GM12875 (cell line): Measurements from ENCODE around the gene TMEM256.

Experiments used
- H3K4me3 ChIP-seq: one replicate; pipeline ENCODE4 v1.5.1; 2011; ENCODE audit warnings: low read depth, low read length, control low read depth
- CTCF ChIP-seq: IDR thresholded peaks from 2 replicates; pipeline ENCODE4 v1.5.1; 2011; ENCODE audit warnings: low read depth, mild to moderate bottlenecking, control low read depth, inconsistent platforms, low read length, moderate library complexity, borderline replicate concordance; ENCODE audit not compliant: insufficient read depth

TMEM256 gene

DNA sequence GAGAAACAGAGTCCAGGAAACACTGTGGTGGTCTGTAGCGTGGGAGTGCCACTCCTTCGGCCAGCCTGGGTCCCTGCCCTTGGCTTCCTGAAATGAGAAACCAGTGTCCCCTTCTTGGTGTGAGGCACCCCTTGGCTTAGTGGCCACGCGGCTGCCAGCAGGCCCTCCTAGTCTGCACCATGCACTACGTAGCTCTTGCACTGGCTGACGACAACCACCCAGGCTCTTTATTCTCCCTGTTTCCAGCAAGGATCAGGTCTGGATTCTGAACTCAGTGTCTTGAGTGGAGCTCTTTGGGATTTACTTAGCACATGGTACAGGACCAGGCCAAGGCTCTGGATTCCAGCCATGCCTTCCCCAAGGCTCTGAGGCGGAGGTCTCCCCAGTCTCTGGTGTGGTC is 23.7 kb upstream of the TMEM256 start:
- no peak for TF ChIP-seq CTCF
- no peak overlapping the region for H3K4me3 ChIP-seq

DNA sequence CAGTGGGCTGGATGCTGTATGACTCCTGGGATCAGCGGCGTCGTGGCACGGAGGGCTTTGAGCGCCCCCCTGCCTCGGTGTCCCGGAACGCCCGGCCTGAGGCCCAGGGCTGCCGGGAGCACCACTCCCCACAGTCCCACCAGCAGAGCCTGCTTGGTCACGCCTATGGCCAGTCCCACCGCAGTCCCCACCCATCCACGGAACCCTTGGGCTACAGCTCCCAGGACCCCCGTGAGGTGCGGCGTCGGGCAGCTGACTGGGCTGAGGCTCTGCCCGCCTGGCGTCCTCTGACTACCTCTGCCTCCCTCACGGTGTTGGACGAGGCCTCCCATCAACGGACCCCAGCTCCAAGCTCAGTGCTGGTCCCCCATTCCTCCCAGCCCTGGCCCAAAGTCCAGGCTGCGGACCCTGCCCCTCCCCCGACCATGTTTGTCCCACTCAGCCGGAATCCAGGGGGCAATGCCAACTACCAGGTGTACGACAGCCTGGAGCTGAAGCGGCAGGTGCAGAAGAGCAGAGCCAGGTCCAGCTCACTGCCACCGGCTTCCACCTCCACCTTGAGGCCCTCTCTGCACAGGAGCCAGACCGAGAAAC is 23.1 kb upstream of the TMEM256 start:
- no peak for TF ChIP-seq CTCF
- H3K4me3 ChIP-seq = no peak overlapping the region

DNA sequence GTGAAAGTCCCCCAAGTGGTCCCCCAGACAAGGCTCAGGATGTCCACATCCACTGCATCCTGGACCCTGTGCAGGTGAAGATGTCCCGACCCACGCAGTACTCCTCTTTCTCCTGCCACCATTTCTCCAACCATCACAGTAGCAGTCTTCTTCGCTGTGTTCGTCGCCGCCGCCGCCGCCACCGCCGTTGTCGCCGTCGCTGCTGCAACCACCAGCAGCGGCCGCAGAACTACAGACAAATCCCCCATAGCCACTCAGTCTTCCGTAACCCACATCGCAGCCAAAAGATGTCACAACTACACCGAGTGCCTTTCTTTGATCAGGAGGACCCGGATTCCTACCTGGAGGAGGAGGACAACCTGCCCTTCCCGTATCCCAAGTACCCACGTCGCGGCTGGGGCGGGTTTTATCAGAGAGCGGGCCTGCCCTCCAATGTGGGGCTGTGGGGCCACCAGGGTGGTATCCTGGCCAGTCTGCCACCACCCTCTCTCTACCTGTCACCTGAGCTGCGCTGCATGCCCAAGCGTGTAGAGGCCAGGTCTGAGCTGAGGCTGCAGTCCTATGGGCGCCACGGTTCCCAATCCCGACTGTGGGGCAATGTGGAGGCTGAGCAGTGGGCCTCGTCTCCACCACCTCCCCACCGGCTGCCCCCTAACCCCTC is 22.4 kb upstream of the TMEM256 start:
- H3K4me3 ChIP-seq = no peak overlapping the region
- TF ChIP-seq CTCF = no peak

DNA sequence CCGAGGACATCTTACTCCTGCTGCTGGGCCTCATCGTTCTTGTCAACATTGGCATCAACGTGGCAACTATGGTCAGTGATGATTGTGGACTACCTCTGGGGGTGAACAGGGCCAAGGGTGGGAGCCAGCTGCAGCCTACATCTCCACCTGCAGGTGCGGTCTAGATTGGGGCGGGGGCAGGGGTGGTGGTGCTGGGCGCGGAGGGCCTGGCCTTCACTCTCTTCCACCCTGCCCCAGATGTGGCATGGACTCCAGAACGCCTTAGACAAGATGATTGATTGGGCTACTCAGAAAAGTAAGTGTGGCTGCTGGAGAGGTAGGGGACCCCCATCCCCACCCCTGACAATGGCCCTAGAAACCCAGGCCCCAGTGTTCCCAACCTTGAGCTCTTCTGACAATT is 21.9 kb upstream of the TMEM256 start:
- TF ChIP-seq CTCF = no peak
- H3K4me3 ChIP-seq = no peak overlapping the region

- H3K4me3 ChIP-seq = no peak within 1 kb of the TSS
- no peak for TF ChIP-seq CTCF
Measured at GRCh38 chr17:7425316-7425715, 21.4 kb upstream of the TMEM256 start, which contains the start of gene SPEM2. SPEM2 (plus strand) TSS chr17:7425616; CDS start chr17:7425689, 73 bp downstream.

DNA sequence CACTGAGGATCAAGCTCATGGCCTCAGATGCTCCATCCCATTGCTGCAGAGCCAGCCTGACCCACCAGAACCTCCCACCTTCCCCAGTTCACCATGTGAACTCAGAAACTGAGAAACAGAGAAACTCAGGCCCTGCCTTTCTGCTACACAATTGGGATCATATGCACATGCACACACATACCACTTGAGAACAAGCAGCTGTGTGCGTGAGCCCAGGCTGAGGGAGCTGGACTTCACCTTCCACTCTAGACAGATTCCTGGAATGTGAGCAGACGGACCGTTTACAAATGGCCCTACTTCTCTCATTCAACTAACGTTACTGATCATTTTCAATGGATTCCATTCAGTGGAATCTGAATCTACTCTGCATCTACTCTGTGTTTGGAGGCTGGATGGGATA is 19.8 kb upstream of the TMEM256 start:
- H3K4me3 ChIP-seq = no peak overlapping the region
- TF ChIP-seq CTCF = no peak

DNA sequence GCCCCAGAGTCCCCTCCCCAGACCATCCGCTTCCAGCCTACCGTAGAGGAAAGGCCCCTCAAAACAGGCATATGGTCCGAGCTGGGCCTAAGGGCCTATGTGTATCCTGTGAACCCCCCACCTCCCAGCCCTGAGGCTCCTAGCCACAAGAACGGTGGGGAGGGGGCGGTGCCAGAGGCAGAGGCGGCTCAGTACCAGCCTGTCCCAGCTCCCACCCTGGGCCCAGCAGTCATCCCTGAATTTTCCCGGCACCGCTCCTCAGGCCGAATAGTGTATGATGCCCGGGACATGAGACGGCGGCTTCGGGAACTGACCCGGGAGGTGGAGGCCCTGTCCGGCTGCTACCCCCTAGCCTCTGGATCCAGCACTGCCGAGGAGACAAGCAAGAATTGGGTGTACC is 17.3 kb upstream of the TMEM256 start:
- no peak overlapping the region for H3K4me3 ChIP-seq
- TF ChIP-seq CTCF = no peak
